Kidney epithelial cell (primary cell): ENCODE measurements around the gene ARPC1A. TPM values are rescaled to one million over a fixed set of nuclear protein-coding genes. Genes with fewer than 3 reads are reported as not detected.
A peak's percentile ranks its signal among the peaks of the same experiment; 100 is the strongest.

Source experiments
- DNase-seq: peaks from one replicate; pipeline ENCODE4 v3.0.0-alpha.2; 2010; ENCODE audit warnings: low read depth
- H3K27me3 ChIP-seq: 2 replicates; pipeline ENCODE4 v1.6.0; 2011; ENCODE audit warnings: low read length; ENCODE audit not compliant: control insufficient read depth, insufficient read depth
- H3K36me3 ChIP-seq: 2 replicates; pipeline ENCODE4 v1.5.1; 2011; ENCODE audit warnings: low read length; ENCODE audit not compliant: control insufficient read depth, insufficient read depth
- H3K4me3 ChIP-seq: 2 replicates; pipeline ENCODE4 v1.5.1; 2011; ENCODE audit warnings: low read depth, mild to moderate bottlenecking, control low read depth, low read length
- total RNA-seq: library from RNA; depleted of rRNA; stranded (reverse); fragments of >200 nt; gene quantifications from 2 replicates; pipeline ENCODE4 v1.2.3, GENCODE V29; 2015
- TF ChIP-seq, protein P1 (sequence below): IDR thresholded peaks from 2 replicates; pipeline ENCODE4 v1.5.1; 2011; ENCODE audit warnings: mild to moderate bottlenecking, moderate library complexity, low read length, control low read depth, inconsistent platforms; ENCODE audit not compliant: insufficient read depth, poor library complexity, severe bottlenecking

Gene ARPC1A
- total RNA-seq, 1 donor from 2014 or later = 216 TPM

DNA sequence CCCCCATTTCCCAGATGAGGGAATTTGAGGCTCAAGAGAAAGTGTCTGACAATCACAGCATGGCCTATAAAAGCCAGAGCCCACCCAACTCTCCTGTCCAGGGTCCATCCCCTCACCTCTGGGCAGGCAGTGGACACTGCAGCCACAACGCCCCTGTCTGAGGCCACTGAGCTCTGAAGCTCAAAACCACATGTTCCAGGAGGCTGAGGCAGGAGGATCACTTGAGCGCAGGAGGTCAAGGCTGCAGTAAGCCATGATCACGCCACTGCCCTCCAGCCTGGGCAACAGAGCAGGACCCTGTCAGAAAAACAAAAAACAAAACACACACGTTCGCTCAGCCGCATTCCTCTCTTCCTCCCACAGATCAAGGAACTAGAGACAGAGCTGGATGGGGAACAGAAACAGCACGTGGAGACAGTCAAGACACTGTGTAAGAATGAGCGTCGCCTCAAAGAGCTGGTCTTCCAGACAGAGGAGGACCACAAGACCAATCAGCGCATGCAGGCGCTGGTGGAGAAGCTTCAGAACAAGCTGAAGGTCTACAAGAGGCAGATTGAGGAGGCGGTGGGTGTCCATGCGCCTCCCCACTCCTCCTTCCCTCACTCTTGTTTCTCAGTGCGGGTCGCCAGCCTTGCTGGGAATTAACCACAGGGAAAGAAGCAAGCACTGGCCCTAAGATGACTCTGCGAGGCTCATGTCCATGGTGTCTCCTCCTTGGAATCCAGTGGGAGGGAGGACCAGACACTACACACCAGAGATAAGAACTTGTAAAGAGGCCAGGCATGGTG lies 20.0 kb upstream of the ARPC1A start:
- no peaks in the 10 kb centered on the region for H3K36me3 ChIP-seq
- TF ChIP-seq, protein P1, sequence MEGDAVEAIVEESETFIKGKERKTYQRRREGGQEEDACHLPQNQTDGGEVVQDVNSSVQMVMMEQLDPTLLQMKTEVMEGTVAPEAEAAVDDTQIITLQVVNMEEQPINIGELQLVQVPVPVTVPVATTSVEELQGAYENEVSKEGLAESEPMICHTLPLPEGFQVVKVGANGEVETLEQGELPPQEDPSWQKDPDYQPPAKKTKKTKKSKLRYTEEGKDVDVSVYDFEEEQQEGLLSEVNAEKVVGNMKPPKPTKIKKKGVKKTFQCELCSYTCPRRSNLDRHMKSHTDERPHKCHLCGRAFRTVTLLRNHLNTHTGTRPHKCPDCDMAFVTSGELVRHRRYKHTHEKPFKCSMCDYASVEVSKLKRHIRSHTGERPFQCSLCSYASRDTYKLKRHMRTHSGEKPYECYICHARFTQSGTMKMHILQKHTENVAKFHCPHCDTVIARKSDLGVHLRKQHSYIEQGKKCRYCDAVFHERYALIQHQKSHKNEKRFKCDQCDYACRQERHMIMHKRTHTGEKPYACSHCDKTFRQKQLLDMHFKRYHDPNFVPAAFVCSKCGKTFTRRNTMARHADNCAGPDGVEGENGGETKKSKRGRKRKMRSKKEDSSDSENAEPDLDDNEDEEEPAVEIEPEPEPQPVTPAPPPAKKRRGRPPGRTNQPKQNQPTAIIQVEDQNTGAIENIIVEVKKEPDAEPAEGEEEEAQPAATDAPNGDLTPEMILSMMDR = no peak
- no peak overlapping the region for H3K4me3 ChIP-seq
- no peaks in the 10 kb centered on the region for H3K27me3 ChIP-seq
- no peak for DNase-seq

DNA sequence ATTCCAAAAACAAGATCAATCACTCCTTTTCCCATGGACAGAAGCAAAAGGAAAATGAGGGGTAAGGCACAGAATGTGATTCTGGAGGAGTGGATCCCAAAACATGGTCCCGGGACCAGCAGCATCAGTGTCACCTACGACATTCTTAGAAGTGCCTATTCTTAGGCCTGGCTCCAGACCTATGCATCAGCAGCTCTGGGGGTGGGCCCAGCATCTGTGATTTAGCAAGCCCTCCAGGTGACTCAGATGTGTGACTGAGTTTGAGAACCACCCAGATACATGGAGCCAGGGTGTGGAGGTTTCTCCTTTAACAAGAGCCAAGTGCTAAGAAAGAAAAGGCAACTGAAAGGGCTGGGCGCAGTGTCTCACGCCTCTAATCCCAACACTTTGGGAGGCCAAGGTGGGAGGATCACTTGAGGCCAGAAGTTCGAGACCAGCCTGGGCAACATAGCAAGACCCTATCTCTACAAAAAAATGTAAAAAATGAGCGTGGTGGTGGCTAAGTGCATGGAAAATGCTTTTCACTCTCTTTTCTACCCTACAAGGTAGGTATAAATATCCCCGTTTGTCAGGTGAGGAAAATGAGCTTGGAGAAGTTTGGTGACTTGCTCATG lies 17.1 kb upstream of the ARPC1A start:
- DNase-seq = no peak
- H3K27me3 ChIP-seq = no peaks in the 10 kb centered on the region
- H3K36me3 ChIP-seq = no peaks in the 10 kb centered on the region
- H3K4me3 ChIP-seq = no peak overlapping the region
- TF ChIP-seq, protein P1 = no peak

DNA sequence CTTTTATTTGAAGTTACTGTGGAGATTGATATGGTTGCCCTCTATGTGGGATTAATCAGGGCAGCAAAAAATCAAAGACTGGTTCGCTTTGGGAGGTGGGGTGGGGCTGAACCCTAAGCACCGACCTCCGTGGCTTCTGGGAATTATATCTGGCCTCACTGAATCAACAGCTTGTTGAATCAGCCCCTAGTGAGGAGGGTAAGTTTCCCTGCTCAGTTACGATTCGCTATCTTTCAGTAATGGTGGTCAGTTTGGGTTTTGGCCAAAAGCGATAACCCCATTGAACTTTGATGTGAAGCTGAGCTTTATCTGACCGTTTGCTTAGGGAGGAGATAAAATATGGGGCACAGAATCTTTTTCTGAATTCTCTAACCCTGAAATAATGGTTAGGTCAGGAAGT lies 16.6 kb upstream of the ARPC1A start:
- TF ChIP-seq, protein P1 = no peak
- Histone ChIP-seq H3K36me3 (no peaks in the 10 kb centered on the region), H3K4me3 (no peak overlapping the region), H3K27me3 (no peaks in the 10 kb centered on the region)
- DNase-seq = no peak

GRCh38 chr7:99310004-99310403 lies 15.7 kb upstream of the ARPC1A start:
- no peaks in the 10 kb centered on the region for H3K27me3 ChIP-seq
- no peak overlapping the region for H3K4me3 ChIP-seq
- DNase-seq = no peak
- no peaks in the 10 kb centered on the region for H3K36me3 ChIP-seq
- TF ChIP-seq, protein P1 = no peak

DNA sequence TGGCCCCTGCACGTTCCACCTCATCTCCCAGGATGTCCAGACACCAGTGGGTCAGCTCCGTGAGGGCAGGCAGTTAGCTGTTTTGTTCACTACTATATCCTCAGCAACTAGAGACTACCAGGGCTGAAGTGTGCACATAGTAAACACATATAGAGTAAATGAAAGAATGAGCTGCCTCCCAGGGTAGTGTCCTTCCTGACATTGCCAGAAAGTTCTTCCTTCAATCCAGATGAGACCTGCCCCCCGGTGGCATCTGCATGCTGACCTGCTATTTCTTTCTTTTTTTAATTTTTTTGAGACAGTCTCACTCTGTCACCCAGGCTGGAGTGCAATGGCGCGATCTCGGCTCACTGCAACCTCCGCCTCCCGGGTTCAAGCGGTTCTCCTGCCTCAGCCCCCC lies 14.0 kb upstream of the ARPC1A start:
- no peak overlapping the region for H3K4me3 ChIP-seq
- no peak for DNase-seq
- H3K27me3 ChIP-seq = no peaks in the 10 kb centered on the region
- H3K36me3 ChIP-seq = no peaks in the 10 kb centered on the region
- TF ChIP-seq, protein P1 = peak; percentile 18
